AG09319 (cell line): ENCODE results near the gene NFATC1.

Source experiments
- DNase-seq: peaks from one replicate; pipeline ENCODE4 v3.0.0-alpha.2; 2010; ENCODE audit warnings: low read depth; ENCODE audit errors: extremely low read depth
- CTCF ChIP-seq: IDR thresholded peaks from 2 replicates; pipeline ENCODE4 v1.5.1; 2011; ENCODE audit warnings: low read depth, mild to moderate bottlenecking, inconsistent platforms, low read length, moderate library complexity

The NFATC1 gene

DNA sequence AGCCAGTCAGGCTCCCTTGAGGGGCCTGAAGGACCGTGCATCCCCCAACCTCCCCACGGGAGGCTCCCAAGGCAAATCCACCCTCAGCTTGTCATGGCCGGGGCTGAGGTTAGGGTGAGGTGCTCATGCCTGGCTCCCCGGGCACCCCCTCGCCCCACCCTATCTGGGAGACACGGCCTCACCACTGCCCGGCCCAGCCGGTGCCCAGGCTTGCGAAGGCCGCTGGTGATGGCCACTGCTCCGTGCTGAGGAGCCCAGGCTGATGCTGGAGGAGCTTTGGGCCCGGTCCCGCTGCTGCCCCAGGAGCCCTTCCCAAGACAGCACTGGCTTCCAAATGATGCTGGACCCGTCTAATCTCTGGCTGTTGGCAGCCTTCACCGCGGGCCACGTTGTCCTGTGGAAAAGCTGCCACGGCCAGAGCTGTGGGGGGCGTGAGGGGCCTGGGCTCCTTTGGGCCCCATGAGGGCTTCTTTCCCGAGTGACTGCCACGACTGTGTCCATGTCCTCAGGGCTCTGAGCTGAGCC is 148.2 kb downstream of the NFATC1 start:
- TF ChIP-seq CTCF, result no peak
- no peak for DNase-seq

GRCh38 chr18:79544386-79544963 is 148.7 kb downstream of the NFATC1 start:
- DNase-seq, result no peak
- TF ChIP-seq CTCF, result no peak

DNA sequence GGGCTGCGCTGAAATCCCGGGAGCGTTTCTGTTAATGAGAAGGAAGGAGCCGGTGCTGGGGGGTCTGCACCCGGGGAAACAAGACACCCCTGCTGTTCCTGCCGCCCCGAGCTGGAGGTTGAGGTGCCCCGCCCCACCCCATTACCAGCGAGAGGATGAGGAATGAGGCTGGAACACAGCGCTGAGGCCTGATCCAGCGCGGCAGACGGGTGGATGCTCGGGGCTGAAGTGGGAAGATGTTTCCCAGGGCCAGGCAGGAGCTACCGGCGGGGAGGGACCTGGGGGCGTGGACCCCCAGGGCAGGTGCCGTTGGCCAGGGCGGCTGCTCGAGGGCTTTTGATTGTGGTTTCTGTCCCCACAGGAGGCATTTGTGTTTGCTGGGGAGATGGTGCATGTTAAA is 149.5 kb downstream of the NFATC1 start:
- no peak for TF ChIP-seq CTCF
- no peak for DNase-seq

DNA sequence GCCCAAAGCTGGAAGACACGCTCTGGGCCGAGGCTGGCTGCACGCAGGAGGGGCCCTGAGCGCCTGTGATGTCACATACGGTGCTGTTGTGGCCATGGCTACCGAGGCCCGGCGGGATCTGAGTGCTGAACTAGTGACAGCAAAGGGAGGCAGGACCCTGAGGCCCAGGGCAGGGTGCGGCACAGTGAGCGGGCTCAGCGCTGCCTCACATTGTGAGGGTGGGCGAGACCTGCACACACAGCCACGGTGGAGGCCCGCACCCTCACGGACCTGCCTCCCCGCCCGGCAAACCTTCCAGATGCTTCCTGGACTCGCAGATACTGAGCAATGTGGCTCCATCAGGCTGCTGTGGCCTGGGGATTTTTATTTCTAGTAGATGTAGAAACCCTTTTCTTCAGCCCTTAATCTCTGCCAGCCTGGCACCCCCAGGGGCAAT is 150.0 kb downstream of the NFATC1 start:
- TF ChIP-seq CTCF, result no peak
- DNase-seq, result no peak

DNA sequence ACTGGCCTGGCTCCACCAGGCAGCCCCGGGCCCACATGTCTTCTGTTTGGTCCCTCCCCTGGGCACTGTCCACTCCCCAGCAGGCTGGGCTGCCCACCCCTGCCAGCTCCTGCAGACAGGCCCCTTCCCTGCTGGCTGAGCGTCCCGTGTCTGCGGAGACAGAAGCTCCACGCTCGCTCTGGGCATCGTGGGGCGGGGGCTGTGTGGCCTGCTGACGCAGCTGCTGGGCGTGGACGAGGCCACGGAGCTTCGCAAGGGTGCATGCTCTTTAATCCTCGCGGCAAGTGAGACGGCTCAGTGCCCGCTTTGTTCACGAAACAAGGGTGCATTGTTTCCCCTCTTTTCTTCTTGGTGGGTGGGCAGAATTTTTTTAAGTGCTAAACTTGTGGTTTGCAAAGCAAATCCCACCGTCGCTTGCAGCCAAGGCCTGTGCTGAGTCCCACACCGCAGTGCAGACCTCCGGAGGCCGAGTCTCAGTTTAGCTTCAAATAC is 151.1 kb downstream of the NFATC1 start:
- no peak for DNase-seq
- TF ChIP-seq CTCF, result no peak

- no peak for TF ChIP-seq CTCF
- no peak for DNase-seq
Observed at GRCh38 chr18:79547413-79548076, 151.8 kb downstream of the NFATC1 start.

DNA sequence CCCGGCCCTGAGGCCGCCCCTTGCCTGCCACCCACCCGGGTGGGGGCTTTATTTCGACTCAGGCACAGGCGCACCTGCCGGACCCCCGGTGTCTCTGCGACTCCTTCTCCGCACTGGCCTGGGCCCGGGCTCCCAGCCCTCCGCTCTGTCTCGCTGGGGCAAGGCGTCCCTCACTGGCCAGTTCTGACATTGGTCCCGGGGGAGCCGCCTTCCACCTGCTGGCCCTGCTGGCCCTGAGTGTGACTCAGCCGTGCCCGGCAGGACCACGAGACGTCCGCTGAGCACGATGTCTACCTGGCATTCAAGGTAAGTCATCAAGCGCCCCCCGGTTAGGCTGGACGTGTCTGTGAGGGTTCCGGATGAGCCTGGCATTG is 152.3 kb downstream of the NFATC1 start:
- no peak for DNase-seq
- TF ChIP-seq CTCF, result no peak
